Loucy (cell line): ENCODE data around the gene ASMTL.

ENCODE experiments used
- H2AFZ ChIP-seq: fragments of 200-600 bp; sonication (generic); 2 replicates; pipeline ENCODE4 v1.6.0; 2016; ENCODE audit warnings: antibody characterized with exemption, mild to moderate bottlenecking, low read length, moderate library complexity
- H3F3A ChIP-seq: fragments of 200-600 bp; 2 replicates; pipeline ENCODE4 v1.6.0; 2016; ENCODE audit warnings: antibody characterized with exemption, low read depth, mild to moderate bottlenecking
- H3K27me3 ChIP-seq: fragments of 200-600 bp; sonication (generic); 2 replicates; pipeline ENCODE4 v1.6.1; 2014; ENCODE audit warnings: low read length, mild to moderate bottlenecking; ENCODE audit not compliant: insufficient read depth, poor library complexity, severe bottlenecking
- H3K36me3 ChIP-seq: fragments of 200-600 bp; sonication (generic); 2 replicates; pipeline ENCODE4 v1.6.1; 2016; ENCODE audit warnings: low read length; ENCODE audit not compliant: insufficient read depth
- H3K4me1 ChIP-seq: fragments of 200-600 bp; sonication (generic); 2 replicates; pipeline ENCODE4 v1.5.1; 2014; ENCODE audit warnings: low read length, mild to moderate bottlenecking; ENCODE audit not compliant: insufficient read depth, poor library complexity, severe bottlenecking
- H3K4me2 ChIP-seq: fragments of 200-600 bp; sonication (generic); 2 replicates; pipeline ENCODE4 v1.6.0; 2014; ENCODE audit warnings: antibody characterized with exemption, low read length, low read depth, mild to moderate bottlenecking; ENCODE audit not compliant: poor library complexity, severe bottlenecking
- H3K4me3 ChIP-seq: fragments of 200-600 bp; sonication (generic); 2 replicates; pipeline ENCODE4 v1.5.1; 2014; ENCODE audit warnings: low read length, mild to moderate bottlenecking, mixed read lengths; ENCODE audit not compliant: poor library complexity, severe bottlenecking
- H3K79me2 ChIP-seq: fragments of 200-600 bp; sonication (generic); 2 replicates; pipeline ENCODE4 v1.6.1; 2014; ENCODE audit warnings: low read length; ENCODE audit not compliant: insufficient read depth
- H3K9ac ChIP-seq: fragments of 200-600 bp; sonication (generic); 2 replicates; pipeline ENCODE4 v1.6.0; 2014; ENCODE audit warnings: mild to moderate bottlenecking, low read depth, low read length, moderate library complexity; ENCODE audit not compliant: poor library complexity, severe bottlenecking
- H3K9me2 ChIP-seq: fragments of 200-600 bp; sonication (generic); replicated peaks from 2 replicates; pipeline ENCODE4 v1.6.1; 2016; ENCODE audit warnings: low read depth, low read length, mixed read lengths
- H3K9me3 ChIP-seq: fragments of 200-600 bp; sonication (generic); 2 replicates; pipeline ENCODE4 v1.6.1; 2014; ENCODE audit warnings: mild to moderate bottlenecking, antibody characterized with exemption, low read length, low read depth; ENCODE audit not compliant: insufficient read depth
- H4K20me1 ChIP-seq: fragments of 200-600 bp; sonication (generic); 2 replicates; pipeline ENCODE4 v1.6.0; 2014; ENCODE audit warnings: antibody characterized with exemption, low read length, mild to moderate bottlenecking; ENCODE audit not compliant: insufficient read depth, poor library complexity, severe bottlenecking
- CTCF ChIP-seq: fragments of 200-600 bp; sonication (generic); conservative IDR thresholded peaks from 2 replicates; pipeline ENCODE4 v1.5.1; 2014; ENCODE audit warnings: mild to moderate bottlenecking, antibody characterized with exemption, low read length
- EZH2phosphoT487 ChIP-seq: fragments of 200-600 bp; IDR thresholded peaks from 2 replicates; pipeline ENCODE4 v1.6.1; 2018; ENCODE audit warnings: antibody characterized with exemption, mild to moderate bottlenecking, moderate library complexity, borderline replicate concordance

Gene ASMTL

DNA sequence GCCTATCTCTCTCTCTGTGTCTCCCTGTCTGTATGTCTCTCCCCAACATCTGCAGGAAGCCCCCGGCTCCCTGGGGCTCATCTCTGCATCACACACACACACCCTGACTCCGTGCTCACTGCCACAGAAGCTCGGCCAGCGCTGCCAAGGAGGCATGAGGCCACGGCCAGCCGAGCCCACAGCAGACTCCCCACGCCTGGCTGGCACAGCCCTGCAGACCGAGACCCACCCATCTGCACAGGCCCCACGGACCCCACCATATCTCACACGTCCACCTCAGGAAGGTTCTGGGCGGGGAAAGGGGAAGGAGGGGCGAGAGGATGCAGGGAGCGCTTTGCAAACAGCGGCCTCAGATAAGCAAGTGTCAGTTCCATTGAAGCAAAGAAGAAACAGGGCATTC lies 32.3 kb downstream of the ASMTL start:
- H4K20me1 ChIP-seq: no peaks in the 10 kb centered on the region
- no peaks in the 10 kb centered on the region for H3K27me3 ChIP-seq
- no peaks in the 10 kb centered on the region for H3F3A ChIP-seq
- no peak overlapping the region for H3K4me2 ChIP-seq
- TF ChIP-seq EZH2phosphoT487 (no peak), CTCF (no peak)
- H3K4me1 ChIP-seq: no peaks in the 10 kb centered on the region
- no peaks in the 10 kb centered on the region for H3K79me2 ChIP-seq
- H3K36me3 ChIP-seq: peaks cover 6% of the 10 kb centered on the region; the same call in 1 of the 2 replicates
- no peak overlapping the region for H3K4me3 ChIP-seq
- no peaks in the 10 kb centered on the region for H3K9me2 ChIP-seq
- no peak overlapping the region for H3K9ac ChIP-seq
- peaks cover 7% of the 10 kb centered on the region; the same call in 1 of the 2 replicates for H3K9me3 ChIP-seq
- H2AFZ ChIP-seq: no peak overlapping the region

DNA sequence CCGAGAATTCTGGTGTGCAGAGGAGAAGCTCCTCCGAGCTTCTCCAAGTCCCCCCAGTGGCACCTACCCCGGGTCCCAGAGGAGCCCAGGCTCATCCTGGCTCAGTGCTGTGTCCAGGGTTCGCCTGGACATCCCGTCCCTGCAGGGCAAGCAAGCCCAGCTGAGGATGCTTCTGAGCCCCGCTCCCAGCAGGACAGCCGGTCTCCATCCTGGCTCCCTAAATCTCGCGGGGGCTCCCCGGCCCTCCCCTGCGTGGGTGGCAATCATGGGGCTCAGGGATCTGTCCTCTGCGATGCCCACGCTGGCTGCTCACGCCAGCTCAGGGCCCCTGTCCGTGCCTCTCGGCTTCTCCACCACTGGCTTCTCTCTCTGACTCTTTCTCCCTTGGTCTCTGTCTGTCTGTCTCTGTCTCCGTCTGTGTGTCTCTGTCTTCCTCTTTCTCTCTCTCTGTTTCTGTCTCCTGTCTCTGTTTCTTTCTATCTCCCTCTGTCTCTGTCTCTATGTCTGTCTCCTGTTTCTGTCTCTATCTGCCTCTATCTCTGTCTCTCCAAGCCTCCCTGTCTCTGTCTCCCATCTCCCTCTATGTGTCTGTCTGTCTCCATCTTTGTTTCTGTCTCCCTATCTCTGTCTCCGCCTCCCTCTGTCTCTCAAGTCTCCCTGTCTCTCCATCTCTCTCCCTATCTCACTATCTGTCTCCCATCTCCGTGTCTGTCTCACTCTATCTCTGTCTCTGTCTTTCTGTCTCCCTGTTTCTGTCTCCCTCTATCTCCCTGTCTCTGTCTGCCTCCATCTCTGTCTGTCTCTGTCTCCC lies 33.0 kb downstream of the ASMTL start:
- H3K4me2 ChIP-seq: no peak overlapping the region
- no peaks in the 10 kb centered on the region for H3K9me2 ChIP-seq
- H3K36me3 ChIP-seq: peaks cover 6% of the 10 kb centered on the region; the same call in 1 of the 2 replicates
- H3K9me3 ChIP-seq: peaks cover 7% of the 10 kb centered on the region; the same call in 1 of the 2 replicates
- H3K4me1 ChIP-seq: no peaks in the 10 kb centered on the region
- no peaks in the 10 kb centered on the region for H4K20me1 ChIP-seq
- H3K27me3 ChIP-seq: no peaks in the 10 kb centered on the region
- no peak overlapping the region for H2AFZ ChIP-seq
- no peaks in the 10 kb centered on the region for H3F3A ChIP-seq
- no peak overlapping the region for H3K4me3 ChIP-seq
- H3K9ac ChIP-seq: no peak overlapping the region
- TF ChIP-seq EZH2phosphoT487: no peak
- TF ChIP-seq CTCF: no peak
- H3K79me2 ChIP-seq: no peaks in the 10 kb centered on the region

GRCh38 chrX:1418901-1419544 lies 33.7 kb downstream of the ASMTL start:
- Histone ChIP-seq H3K36me3 (peaks cover 6% of the 10 kb centered on the region; the same call in 1 of the 2 replicates), H4K20me1 (no peaks in the 10 kb centered on the region), H3K4me2 (no peak overlapping the region), H3K4me1 (no peaks in the 10 kb centered on the region), H3F3A (no peaks in the 10 kb centered on the region), H3K79me2 (no peaks in the 10 kb centered on the region), H3K9me2 (no peaks in the 10 kb centered on the region), H3K9ac (no peak overlapping the region), H3K9me3 (peaks cover 7% of the 10 kb centered on the region; the same call in 1 of the 2 replicates), H3K4me3 (no peak overlapping the region), H3K27me3 (no peaks in the 10 kb centered on the region), H2AFZ (no peak overlapping the region)
- no peak for TF ChIP-seq CTCF
- no peak for TF ChIP-seq EZH2phosphoT487
